Neural progenitor cell (in vitro differentiated cells): ENCODE data around the gene SMOC2. TPM values are rescaled to one million over a fixed set of nuclear protein-coding genes. Genes with fewer than 3 reads are reported as not detected.

Experiments
- DNase-seq: peaks from one replicate; pipeline ENCODE4 v3.0.0-alpha.2; 2016; ENCODE audit warnings: low spot score
- H2AFZ ChIP-seq: fragments of 200-600 bp; sonication (generic); replicated peaks from 2 replicates; pipeline ENCODE4 v1.6.1; 2016; ENCODE audit warnings: antibody characterized with exemption
- H3F3A ChIP-seq: fragments of 200-600 bp; sonication (generic); 2 replicates; pipeline ENCODE4 v1.6.1; 2016; ENCODE audit warnings: antibody characterized with exemption, low read depth
- H3K27ac ChIP-seq: fragments of 200-600 bp; sonication (generic); 2 replicates; pipeline ENCODE4 v1.5.1; 2016; ENCODE audit warnings: mild to moderate bottlenecking
- H3K27me3 ChIP-seq: fragments of 200-600 bp; sonication (generic); 2 replicates; pipeline ENCODE4 v1.6.1; 2016; ENCODE audit warnings: mild to moderate bottlenecking, moderate library complexity
- H3K36me3 ChIP-seq: fragments of 200-600 bp; sonication (generic); 2 replicates; pipeline ENCODE4 v1.5.1; 2016
- H3K4me1 ChIP-seq: fragments of 200-600 bp; sonication (generic); 2 replicates; pipeline ENCODE4 v1.6.1; 2016; ENCODE audit warnings: mixed run types
- H3K4me2 ChIP-seq: fragments of 200-600 bp; sonication (generic); 2 replicates; pipeline ENCODE4 v1.6.1; 2016
- H3K4me3 ChIP-seq: fragments of 200-600 bp; sonication (generic); 2 replicates; pipeline ENCODE4 v1.5.1; 2016
- H3K79me2 ChIP-seq: fragments of 200-600 bp; sonication (generic); 2 replicates; pipeline ENCODE4 v1.6.1; 2016; ENCODE audit warnings: low read depth
- H3K9ac ChIP-seq: fragments of 200-600 bp; sonication (generic); 2 replicates; pipeline ENCODE4 v1.6.1; 2016
- H3K9me3 ChIP-seq: fragments of 200-600 bp; sonication (generic); 2 replicates; pipeline ENCODE4 v1.5.1; 2016; ENCODE audit warnings: low read depth
- H4K20me1 ChIP-seq: fragments of 200-600 bp; sonication (generic); 2 replicates; pipeline ENCODE4 v1.6.1; 2016; ENCODE audit warnings: low read depth
- H3K27ac Mint-ChIP-seq: 3 replicates; pipeline ENCODE4 v1.8.0; 2021; ENCODE audit warnings: mixed read lengths
- H3K27me3 Mint-ChIP-seq: 2 replicates; pipeline ENCODE4 v1.8.0; 2022; ENCODE audit warnings: low read depth, mild to moderate bottlenecking, inconsistent platforms, moderate library complexity, mixed read lengths; ENCODE audit not compliant: insufficient read depth
- H3K36me3 Mint-ChIP-seq: 3 replicates; pipeline ENCODE4 v1.8.0; 2021; ENCODE audit warnings: mixed read lengths
- H3K4me1 Mint-ChIP-seq: 3 replicates; pipeline ENCODE4 v1.8.0; 2021; ENCODE audit warnings: mixed read lengths
- H3K4me3 Mint-ChIP-seq: 3 replicates; pipeline ENCODE4 v1.8.0; 2021; ENCODE audit warnings: mild to moderate bottlenecking, moderate library complexity, mixed read lengths
- H3K9me3 Mint-ChIP-seq: 3 replicates; pipeline ENCODE4 v1.8.0; 2020; ENCODE audit warnings: mixed read lengths
- EZH2 ChIP-seq: fragments of 200-600 bp; sonication (generic); IDR thresholded peaks from 2 replicates; pipeline ENCODE4 v1.6.1; 2017; ENCODE audit warnings: antibody characterized with exemption, mild to moderate bottlenecking, moderate library complexity
- EZH2phosphoT487 ChIP-seq: fragments of 200-600 bp; sonication (generic); IDR thresholded peaks from 2 replicates; pipeline ENCODE4 v1.6.1; 2017; ENCODE audit warnings: antibody characterized with exemption
- total RNA-seq: library from RNA; depleted of rRNA; stranded (reverse); fragments of >200 nt; gene quantifications from 2 replicates; pipeline ENCODE4 v1.2.3, GENCODE V29; 2015; ENCODE audit warnings: low replicate concordance
- TF ChIP-seq, protein P1 (sequence below): fragments of 200-600 bp; sonication (generic); IDR thresholded peaks from 2 replicates; pipeline ENCODE4 v1.5.1; 2017; ENCODE audit warnings: antibody characterized with exemption, mild to moderate bottlenecking

SMOC2 gene
- total RNA-seq, 1 donor from 2014 or later = 0.75 TPM

GRCh38 chr6:168695701-168696100 is 254.7 kb downstream of the SMOC2 start:
- H3K27me3 Mint-ChIP-seq = peaks cover 6% of the 10 kb centered on the region
- Histone ChIP-seq H2AFZ (no peak overlapping the region), H3K4me3 (no peak overlapping the region), H3K36me3 (no peaks in the 10 kb centered on the region), H3F3A (no peaks in the 10 kb centered on the region), H3K27me3 (no peaks in the 10 kb centered on the region), H4K20me1 (no peaks in the 10 kb centered on the region), H3K4me2 (no peak overlapping the region), H3K9me3 (no peaks in the 10 kb centered on the region), H3K27ac (no peak overlapping the region), H3K79me2 (no peaks in the 10 kb centered on the region), H3K4me1 (peaks cover 4% of the 10 kb centered on the region), H3K9ac (no peak overlapping the region)
- H3K4me3 Mint-ChIP-seq = no peak overlapping the region
- peaks cover 16% of the 10 kb centered on the region for H3K4me1 Mint-ChIP-seq
- no peak for DNase-seq
- peaks cover 8% of the 10 kb centered on the region for H3K9me3 Mint-ChIP-seq
- no peak overlapping the region for H3K27ac Mint-ChIP-seq
- TF ChIP-seq EZH2phosphoT487 (no peak), EZH2 (no peak)
- TF ChIP-seq, protein P1, sequence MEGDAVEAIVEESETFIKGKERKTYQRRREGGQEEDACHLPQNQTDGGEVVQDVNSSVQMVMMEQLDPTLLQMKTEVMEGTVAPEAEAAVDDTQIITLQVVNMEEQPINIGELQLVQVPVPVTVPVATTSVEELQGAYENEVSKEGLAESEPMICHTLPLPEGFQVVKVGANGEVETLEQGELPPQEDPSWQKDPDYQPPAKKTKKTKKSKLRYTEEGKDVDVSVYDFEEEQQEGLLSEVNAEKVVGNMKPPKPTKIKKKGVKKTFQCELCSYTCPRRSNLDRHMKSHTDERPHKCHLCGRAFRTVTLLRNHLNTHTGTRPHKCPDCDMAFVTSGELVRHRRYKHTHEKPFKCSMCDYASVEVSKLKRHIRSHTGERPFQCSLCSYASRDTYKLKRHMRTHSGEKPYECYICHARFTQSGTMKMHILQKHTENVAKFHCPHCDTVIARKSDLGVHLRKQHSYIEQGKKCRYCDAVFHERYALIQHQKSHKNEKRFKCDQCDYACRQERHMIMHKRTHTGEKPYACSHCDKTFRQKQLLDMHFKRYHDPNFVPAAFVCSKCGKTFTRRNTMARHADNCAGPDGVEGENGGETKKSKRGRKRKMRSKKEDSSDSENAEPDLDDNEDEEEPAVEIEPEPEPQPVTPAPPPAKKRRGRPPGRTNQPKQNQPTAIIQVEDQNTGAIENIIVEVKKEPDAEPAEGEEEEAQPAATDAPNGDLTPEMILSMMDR = no peak
- H3K36me3 Mint-ChIP-seq = no peaks in the 10 kb centered on the region

DNA sequence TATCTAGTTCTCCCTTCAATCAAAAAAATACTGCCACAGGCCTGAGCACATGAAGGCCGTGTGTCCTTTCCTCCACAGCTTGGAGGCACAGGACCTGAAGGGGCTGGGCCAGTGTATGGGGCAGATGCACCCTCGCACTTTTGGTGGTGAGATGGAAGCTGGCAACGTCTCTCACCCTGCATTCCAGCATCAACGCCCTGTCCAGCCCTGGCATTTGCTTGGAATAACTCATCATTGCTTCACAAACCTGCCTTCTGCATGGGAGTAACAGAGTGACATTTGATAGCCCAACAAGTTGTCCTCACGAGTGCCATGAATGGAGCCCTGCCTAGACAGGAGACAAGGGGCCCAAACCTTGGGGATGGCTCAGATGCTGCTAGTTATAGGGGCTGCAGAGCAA is 257.9 kb downstream of the SMOC2 start:
- no peaks in the 10 kb centered on the region for H3K36me3 Mint-ChIP-seq
- Histone ChIP-seq H3K27ac (no peak overlapping the region), H3K4me1 (peaks cover 4% of the 10 kb centered on the region), H3F3A (no peaks in the 10 kb centered on the region), H3K9me3 (no peaks in the 10 kb centered on the region), H3K27me3 (no peaks in the 10 kb centered on the region), H4K20me1 (no peaks in the 10 kb centered on the region), H3K4me2 (no peak overlapping the region), H3K9ac (no peak overlapping the region), H3K79me2 (no peaks in the 10 kb centered on the region), H3K4me3 (no peak overlapping the region), H2AFZ (no peak overlapping the region), H3K36me3 (no peaks in the 10 kb centered on the region)
- H3K27ac Mint-ChIP-seq = no peak overlapping the region
- peaks cover 6% of the 10 kb centered on the region for H3K27me3 Mint-ChIP-seq
- peaks cover 8% of the 10 kb centered on the region for H3K9me3 Mint-ChIP-seq
- no peak overlapping the region for H3K4me3 Mint-ChIP-seq
- peaks cover 8% of the 10 kb centered on the region for H3K4me1 Mint-ChIP-seq
- TF ChIP-seq, protein P1 = no peak
- no peak for TF ChIP-seq EZH2
- TF ChIP-seq EZH2phosphoT487 = no peak
- DNase-seq = no peak

- Mint-ChIP-seq H3K36me3 (no peaks in the 10 kb centered on the region), H3K27me3 (peaks cover 6% of the 10 kb centered on the region), H3K27ac (no peak overlapping the region), H3K4me1 (peaks cover 12% of the 10 kb centered on the region), H3K4me3 (no peak overlapping the region), H3K9me3 (peaks cover 8% of the 10 kb centered on the region)
- H3K9ac ChIP-seq = no peak overlapping the region
- TF ChIP-seq, protein P1 = no peak
- TF ChIP-seq EZH2 = no peak
- no peak for TF ChIP-seq EZH2phosphoT487
- no peak for DNase-seq
- H3K4me1 ChIP-seq = peaks cover 4% of the 10 kb centered on the region
- no peaks in the 10 kb centered on the region for H3K36me3 ChIP-seq
- H3K27me3 ChIP-seq = no peaks in the 10 kb centered on the region
- no peak overlapping the region for H3K4me3 ChIP-seq
- no peak overlapping the region for H3K4me2 ChIP-seq
- H3K27ac ChIP-seq = no peak overlapping the region
- H2AFZ ChIP-seq = no peak overlapping the region
- H3K9me3 ChIP-seq = no peaks in the 10 kb centered on the region
- no peaks in the 10 kb centered on the region for H3K79me2 ChIP-seq
- H3F3A ChIP-seq = no peaks in the 10 kb centered on the region
- no peaks in the 10 kb centered on the region for H4K20me1 ChIP-seq
Observed at GRCh38 chr6:168699631-168700295, 258.8 kb downstream of the SMOC2 start.
